Aorta (tissue), 5 donors: ENCODE results near the gene CPEB1. TPM values are rescaled to one million over a fixed set of nuclear protein-coding genes. Genes with fewer than 3 reads are reported as not detected.

ENCODE experiments used
- ATAC-seq: fragments of 200-7000 bp; cut with Tn5 transposase; one replicate; pipeline ENCODE4 v1.9.1; 2022; ENCODE audit warnings: moderate library complexity; ENCODE audit not compliant: low FRiP score
- DNase-seq, 2 donors: peaks; one replicate each; pipeline ENCODE4 v3.0.0-alpha.2; 2020
- H3K27ac ChIP-seq, 2 donors: one replicate each; pipeline ENCODE4 v1.5.1; 2013; ENCODE audit warnings: low read length in 2 of 2, mild to moderate bottlenecking in 2 of 2, moderate library complexity in 2 of 2, control low read depth in 1 of 2, inconsistent platforms in 1 of 2, low read depth in 1 of 2
- H3K27me3 ChIP-seq, 2 donors: one replicate each; pipeline ENCODE4 v1.6.1; 2013; ENCODE audit warnings: control low read depth in 1 of 2, low read length in 1 of 2, mild to moderate bottlenecking in 1 of 2, moderate library complexity in 1 of 2; ENCODE audit not compliant: insufficient read depth in 2 of 2, control insufficient read depth in 1 of 2
- H3K36me3 ChIP-seq, 2 donors: one replicate each; pipeline ENCODE4 v1.6.1; 2013; ENCODE audit warnings: control low read depth in 1 of 2, low read length in 1 of 2, mild to moderate bottlenecking in 1 of 2; ENCODE audit not compliant: insufficient read depth in 2 of 2, control insufficient read depth in 1 of 2
- H3K4me1 ChIP-seq, 2 donors: one replicate each; pipeline ENCODE4 v1.6.1; 2013; ENCODE audit warnings: low read length in 2 of 2, control low read depth in 1 of 2, mild to moderate bottlenecking in 1 of 2, moderate library complexity in 1 of 2; ENCODE audit not compliant: insufficient read depth in 2 of 2, control insufficient read depth in 1 of 2
- H3K4me3 ChIP-seq, 2 donors: one replicate each; pipeline ENCODE4 v1.5.1; 2013; ENCODE audit warnings: low read length in 2 of 2, control low read depth in 1 of 2, mild to moderate bottlenecking in 1 of 2
- H3K9me3 ChIP-seq: one replicate; pipeline ENCODE4 v1.6.1; 2013; ENCODE audit warnings: mild to moderate bottlenecking, low read length; ENCODE audit not compliant: control insufficient read depth
- WGBS, 2 donors: extraction: QIAGEN DNeasy Blood & Tissue Kit; methylation state at CpG; one replicate each; pipeline ENCODE4 v1.1.7; 2013; 5-methylcytosine and 5-hydroxymethylcytosine counted together
- intact Hi-C, 2 donors: fragments of 100-400 bp; cut with DNase I; formaldehyde crosslinking; loops; one replicate each; pipeline versions ENCODE4 v1.14.2 to v1.15.0; 2022
- polyA plus RNA-seq, 2 donors: library from polyadenylated mRNA; stranded (reverse); fragments of 200-250 nt; gene quantifications; one replicate each; pipeline ENCODE4 v1.2.3, GENCODE V29; 2013
- total RNA-seq, 2 donors: library from RNA; stranded (reverse); fragmentation: NEBNext Ultra II Directional; extraction: Animal tissue kit (Norgen Biotek cat#: 25700); gene quantifications; one replicate each; pipeline ENCODE4 v1.2.1, GENCODE V29; 2021
- donor health status: healthy with polysubstance abuse.
- donor health status: Bipolar disorder and iron deficiency.
- donor health status: DM: no; HTN: no; CAD: no.
- donor health status: DM: no; HTN: no; CAD: no.
- donor health status: DM: yes; HTN: yes; CAD: no.

CPEB1 gene
- total and polyA plus RNA-seq, 4 donors, result 0.88 to 10.3 (median 2.6) TPM

DNA sequence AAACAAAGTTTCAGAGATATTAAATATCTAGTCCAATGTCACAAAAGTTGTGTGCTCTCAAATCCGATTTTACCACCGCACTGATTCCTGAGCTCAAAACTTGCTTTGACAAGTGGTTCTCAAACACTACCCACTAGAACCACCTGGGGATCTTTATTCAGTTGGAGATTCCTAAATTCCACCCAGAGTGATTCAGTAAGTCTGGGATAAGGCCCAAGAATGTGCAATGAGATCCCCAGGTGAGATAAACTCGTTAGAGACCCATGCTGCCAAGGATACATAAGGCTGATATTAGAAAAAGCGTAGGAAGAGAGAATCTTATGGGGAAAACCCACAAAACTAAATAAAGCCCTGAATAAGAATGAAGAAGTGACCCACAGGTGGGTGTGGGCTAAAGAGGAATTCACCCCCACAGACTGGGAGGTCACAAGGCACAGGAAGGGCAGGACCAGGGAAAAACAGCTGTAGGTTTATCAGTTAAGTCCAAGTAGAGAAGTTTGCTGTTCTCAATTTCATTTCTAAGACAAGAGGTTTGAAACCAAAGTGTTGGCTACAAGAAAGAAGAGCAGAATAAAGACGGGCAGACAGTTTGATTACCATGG lies 95.4 kb downstream of the CPEB1 start:
- ATAC-seq (no peak), DNase-seq (no peak)
- intact Hi-C loops, result no loop called here
- Histone ChIP-seq H3K27me3 (no peaks in the 10 kb centered on the region), H3K27ac (no peak overlapping the region), H3K4me3 (no peak overlapping the region), H3K36me3 (peaks cover under 1 to 2% of the 10 kb centered on the region in 2 donors), H3K9me3 (no peaks in the 10 kb centered on the region), H3K4me1 (no peaks in the 10 kb centered on the region)
- WGBS, 2 donors, result 81 to 82% methylated on average over 5 of the region's 5 CpGs

DNA sequence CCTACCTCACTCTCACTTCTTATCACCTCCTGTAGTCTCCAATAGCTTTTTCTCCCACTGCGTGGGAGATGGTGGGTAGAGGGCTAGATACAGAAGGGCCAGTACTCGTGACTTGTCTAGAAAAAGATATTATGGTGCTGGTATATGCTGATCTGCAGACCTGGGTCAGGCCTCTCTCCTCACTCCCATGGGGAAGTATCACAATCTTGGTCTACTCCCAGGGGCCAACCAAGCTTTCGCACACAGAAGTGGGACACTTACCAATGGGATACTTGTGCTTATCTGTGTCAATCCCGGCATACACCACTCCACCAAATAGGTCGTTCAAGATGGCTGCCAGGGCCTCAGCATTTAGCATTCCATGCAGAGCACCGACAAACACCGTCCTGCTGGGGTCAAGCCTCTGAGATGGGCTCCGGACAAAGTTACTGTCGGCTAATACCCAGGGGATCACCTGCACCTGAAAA lies 97.9 kb downstream of the CPEB1 start:
- WGBS, 2 donors, result 91 to 95% methylated on average over 9 of the region's 9 CpGs
- intact Hi-C loops, result loop anchor here in 1 of 2 donors (10.0 kb wide), 1 partner anchor 456 kb away; no protein-coding TSS in a partner anchor
- no peak overlapping the region for H3K27ac ChIP-seq
- DNase-seq, result no peak
- H3K36me3 ChIP-seq, result peaks cover 2 to 3% of the 10 kb centered on the region in 2 donors
- no peak for ATAC-seq
- no peaks in the 10 kb centered on the region for H3K27me3 ChIP-seq
- no peaks in the 10 kb centered on the region for H3K9me3 ChIP-seq
- no peaks in the 10 kb centered on the region for H3K4me1 ChIP-seq
- no peak overlapping the region for H3K4me3 ChIP-seq

GRCh38 chr15:82548700-82549099 lies 98.5 kb downstream of the CPEB1 start:
- H3K4me1 ChIP-seq, result no peaks in the 10 kb centered on the region
- no peaks in the 10 kb centered on the region for H3K27me3 ChIP-seq
- no peak overlapping the region for H3K27ac ChIP-seq
- 83 to 84% methylated on average over 2 of the region's 2 CpGs for WGBS, 2 donors
- H3K36me3 ChIP-seq, result peaks cover 2 to 3% of the 10 kb centered on the region in 2 donors
- H3K4me3 ChIP-seq, result no peak overlapping the region
- H3K9me3 ChIP-seq, result no peaks in the 10 kb centered on the region
- no peak for DNase-seq
- intact Hi-C loops, result loop anchor here in 1 of 2 donors (10.0 kb wide), 1 partner anchor 456 kb away; no protein-coding TSS in a partner anchor
- ATAC-seq, result no peak

- H3K36me3 ChIP-seq, result peaks cover 0 to 3% of the 10 kb centered on the region in 2 donors
- H3K4me3 ChIP-seq, result no peak overlapping the region
- intact Hi-C loops, result loop anchor here in 1 of 2 donors (10.0 kb wide), 1 partner anchor 459 kb away; no protein-coding TSS in a partner anchor
- H3K27me3 ChIP-seq, result no peaks in the 10 kb centered on the region
- DNase-seq (no peak), ATAC-seq (no peak)
- H3K27ac ChIP-seq, result no peak overlapping the region
- no peaks in the 10 kb centered on the region for H3K9me3 ChIP-seq
- H3K4me1 ChIP-seq, result no peaks in the 10 kb centered on the region
- 76 to 80% methylated on average over 6 of the region's 6 CpGs for WGBS, 2 donors
Measured at GRCh38 chr15:82545478-82545877, 101.7 kb downstream of the CPEB1 start.

DNA sequence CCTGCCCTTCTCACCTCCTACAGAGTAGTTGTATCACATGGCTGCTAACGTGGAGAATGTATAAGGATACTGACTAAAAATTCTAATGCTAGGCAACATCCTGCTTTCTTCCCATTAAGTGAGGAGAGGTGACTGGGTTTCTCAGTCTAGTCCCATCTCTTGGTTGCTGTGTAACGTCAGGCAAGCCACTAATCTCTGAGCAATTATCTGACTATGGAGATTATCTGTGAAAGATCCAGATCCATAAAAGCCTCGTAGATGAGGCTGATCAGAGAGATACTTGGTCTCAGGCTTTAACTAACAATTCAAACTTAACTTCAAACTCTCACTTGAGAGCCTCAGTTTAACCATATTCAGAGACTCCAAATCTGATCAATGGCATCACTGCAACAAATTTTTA lies 102.2 kb downstream of the CPEB1 start:
- WGBS, 2 donors, result 60 to 68% methylated on average over 3 of the region's 3 CpGs
- intact Hi-C loops, result loop anchor here in 1 of 2 donors (10.0 kb wide), 1 partner anchor 460 kb away; no protein-coding TSS in a partner anchor
- H3K4me3 ChIP-seq, result no peak overlapping the region

GRCh38 chr15:82544431-82544830 lies 102.7 kb downstream of the CPEB1 start:
- no peaks in the 10 kb centered on the region for H3K9me3 ChIP-seq
- H3K4me1 ChIP-seq, result no peaks in the 10 kb centered on the region
- H3K4me3 ChIP-seq, result no peak overlapping the region
- intact Hi-C loops, result loop anchor here (5.0 to 10.0 kb wide), 3 partner anchors 443 to 658 kb away; partner anchors contain the start of gene RAMAC (in 1 of the 2)
- peaks cover 0 to 3% of the 10 kb centered on the region in 2 donors for H3K36me3 ChIP-seq
- no peak overlapping the region for H3K27ac ChIP-seq
- no peak for DNase-seq
- no peak for ATAC-seq
- 79 to 83% methylated on average over 9 of the region's 9 CpGs for WGBS, 2 donors
- H3K27me3 ChIP-seq, result no peaks in the 10 kb centered on the region

More for the DNA sequence above, 102.2 kb downstream of the CPEB1 start:
- Histone ChIP-seq H3K4me1 (no peaks in the 10 kb centered on the region), H3K27ac (no peak overlapping the region), H3K36me3 (peaks cover 0 to 3% of the 10 kb centered on the region in 2 donors), H3K27me3 (no peaks in the 10 kb centered on the region), H3K9me3 (no peaks in the 10 kb centered on the region)
- ATAC-seq, result no peak
- DNase-seq, result no peak

GRCh38 chr15:82543160-82543559 lies 104.0 kb downstream of the CPEB1 start:
- ATAC-seq (no peak), DNase-seq (no peak)
- Histone ChIP-seq H3K36me3 (peaks cover 0 to 3% of the 10 kb centered on the region in 2 donors), H3K4me3 (no peak overlapping the region), H3K4me1 (peaks cover 0 to 3% of the 10 kb centered on the region in 2 donors), H3K27me3 (no peaks in the 10 kb centered on the region), H3K27ac (no peak overlapping the region), H3K9me3 (no peaks in the 10 kb centered on the region)
- 29 to 32% methylated on average over 2 of the region's 2 CpGs for WGBS, 2 donors
- intact Hi-C loops, result loop anchor here (5.0 to 10.0 kb wide), 3 partner anchors 444 to 659 kb away; partner anchors contain the start of gene RAMAC (in 1 of the 2)

DNA sequence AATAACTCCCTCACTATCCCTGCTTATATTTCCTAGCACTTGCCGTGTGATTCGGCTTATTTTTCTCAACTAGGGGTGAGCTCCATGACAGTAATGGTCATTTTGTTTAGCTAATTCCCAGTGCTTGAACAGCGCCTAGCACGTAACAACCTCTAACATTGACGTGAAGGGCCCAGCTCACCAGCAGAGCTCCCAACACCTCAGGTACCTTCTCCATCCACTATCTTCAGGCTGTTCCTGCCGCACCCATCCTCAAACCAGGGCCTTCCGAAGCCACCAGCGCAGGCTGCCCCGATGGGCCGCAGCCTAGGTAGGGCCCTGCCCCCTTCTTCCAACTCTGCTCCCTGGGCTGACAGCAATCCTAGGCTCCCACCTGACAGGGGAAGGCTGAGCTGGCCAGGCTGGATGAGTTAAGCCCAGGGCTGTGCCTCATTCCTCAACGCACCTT lies 106.2 kb downstream of the CPEB1 start:
- Histone ChIP-seq H3K27me3 (no peaks in the 10 kb centered on the region), H3K36me3 (peaks cover 6% of the 10 kb centered on the region in 2 donors), H3K9me3 (no peaks in the 10 kb centered on the region), H3K4me1 (peaks cover 0 to 3% of the 10 kb centered on the region in 2 donors), H3K27ac (peak overlapping the region; percentile 34 to 71), H3K4me3 (peak overlapping the region; percentile 64 to 69)
- ATAC-seq (no peak), DNase-seq (peak in 1 of 2 donors; percentile 75)
- intact Hi-C loops, result loop anchor here (1.0 to 10.0 kb wide), 4 partner anchors 209 to 661 kb away; partner anchors contain the start of gene RAMAC (in 1 of the 2)
- WGBS, 2 donors, result 23 to 24% methylated on average over 11 of the region's 11 CpGs
